IPS-20b (cell line): ENCODE data around the gene SPTBN1.

Experiments used
- H3K27ac ChIP-seq: one replicate; pipeline ENCODE4 v1.5.1; 2013; ENCODE audit warnings: low read length
- H3K27me3 ChIP-seq: 2 replicates; pipeline ENCODE4 v1.6.1; 2013; ENCODE audit warnings: mild to moderate bottlenecking, low read length, inconsistent platforms; ENCODE audit not compliant: insufficient read depth
- H3K36me3 ChIP-seq: 2 replicates; pipeline ENCODE4 v1.6.1; 2013; ENCODE audit warnings: low read depth, mild to moderate bottlenecking, inconsistent platforms, low read length, moderate library complexity; ENCODE audit not compliant: insufficient read depth
- H3K4me1 ChIP-seq: 2 replicates; pipeline ENCODE4 v1.6.1; 2013; ENCODE audit warnings: mild to moderate bottlenecking, control low read depth, inconsistent platforms, low read length, moderate library complexity; ENCODE audit not compliant: insufficient read depth
- H3K4me3 ChIP-seq: 2 replicates; pipeline ENCODE4 v1.5.1; 2013; ENCODE audit warnings: mild to moderate bottlenecking, low read length, inconsistent platforms
- H3K9ac ChIP-seq: 2 replicates; pipeline ENCODE4 v1.6.1; 2013; ENCODE audit warnings: low read depth, mild to moderate bottlenecking, inconsistent platforms, low read length, moderate library complexity
- H3K9me3 ChIP-seq: 2 replicates; pipeline ENCODE4 v1.6.1; 2013; ENCODE audit warnings: mild to moderate bottlenecking, low read depth, low read length, inconsistent platforms; ENCODE audit not compliant: insufficient read depth

The SPTBN1 gene

DNA sequence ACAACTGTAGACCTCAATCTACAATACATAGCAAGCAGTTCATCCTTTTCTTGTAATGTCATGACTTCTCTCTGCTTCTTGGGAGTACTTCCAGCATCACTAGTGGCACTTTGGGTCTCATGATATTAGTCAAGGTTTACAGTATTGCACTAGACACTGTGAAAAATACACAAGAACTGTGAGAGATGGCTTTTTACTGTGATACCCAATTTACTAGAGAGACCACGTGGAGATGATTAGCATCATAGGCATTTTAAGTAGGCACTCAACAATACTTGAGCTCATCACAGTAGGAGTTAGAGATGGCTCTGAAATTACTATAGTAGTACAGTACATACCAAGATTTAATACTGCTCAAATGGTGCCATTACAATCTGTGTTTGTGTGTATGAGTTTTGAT lies 154.6 kb downstream of the SPTBN1 start:
- Histone ChIP-seq H3K4me1 (peaks cover 14% of the 10 kb centered on the region), H3K9ac (no peak overlapping the region), H3K27me3 (no peaks in the 10 kb centered on the region), H3K4me3 (no peak overlapping the region), H3K9me3 (no peaks in the 10 kb centered on the region), H3K36me3 (peaks cover 41% of the 10 kb centered on the region), H3K27ac (no peak overlapping the region)

GRCh38 chr2:54611830-54612545 lies 155.9 kb downstream of the SPTBN1 start:
- H3K9me3 ChIP-seq, result no peaks in the 10 kb centered on the region
- H3K4me3 ChIP-seq, result no peak overlapping the region
- no peak overlapping the region for H3K9ac ChIP-seq
- H3K36me3 ChIP-seq, result peaks cover 54% of the 10 kb centered on the region
- no peaks in the 10 kb centered on the region for H3K27me3 ChIP-seq
- peaks cover 13% of the 10 kb centered on the region for H3K4me1 ChIP-seq
- H3K27ac ChIP-seq, result no peak overlapping the region

- Histone ChIP-seq H3K4me3 (no peak overlapping the region), H3K4me1 (peaks cover 13% of the 10 kb centered on the region), H3K27me3 (no peaks in the 10 kb centered on the region), H3K27ac (no peak overlapping the region), H3K9ac (no peak overlapping the region), H3K36me3 (peaks cover 68% of the 10 kb centered on the region), H3K9me3 (no peaks in the 10 kb centered on the region)
These were observed 157.3 kb downstream of the SPTBN1 start for GRCh38 chr2:54613386-54613785.

- Histone ChIP-seq H3K4me1 (peaks cover 13% of the 10 kb centered on the region), H3K27ac (no peak overlapping the region), H3K36me3 (peaks cover 73% of the 10 kb centered on the region), H3K9me3 (no peaks in the 10 kb centered on the region), H3K27me3 (no peaks in the 10 kb centered on the region), H3K4me3 (no peak overlapping the region), H3K9ac (no peak overlapping the region)
These were observed 157.7 kb downstream of the SPTBN1 start for GRCh38 chr2:54613794-54614257.

GRCh38 chr2:54614819-54615218 lies 158.7 kb downstream of the SPTBN1 start:
- H3K9ac ChIP-seq, result no peak overlapping the region
- H3K4me1 ChIP-seq, result peaks cover 13% of the 10 kb centered on the region
- peaks cover 82% of the 10 kb centered on the region for H3K36me3 ChIP-seq
- no peak overlapping the region for H3K4me3 ChIP-seq
- H3K27ac ChIP-seq, result no peak overlapping the region
- H3K9me3 ChIP-seq, result no peaks in the 10 kb centered on the region
- H3K27me3 ChIP-seq, result no peaks in the 10 kb centered on the region

- peaks cover 94% of the 10 kb centered on the region for H3K36me3 ChIP-seq
- H3K9me3 ChIP-seq, result no peaks in the 10 kb centered on the region
- peaks cover 6% of the 10 kb centered on the region; the same call in 1 of the 2 replicates for H3K4me1 ChIP-seq
- no peak overlapping the region for H3K27ac ChIP-seq
- no peaks in the 10 kb centered on the region for H3K27me3 ChIP-seq
- H3K4me3 ChIP-seq, result no peak overlapping the region
- H3K9ac ChIP-seq, result no peak overlapping the region
These were observed 159.9 kb downstream of the SPTBN1 start for GRCh38 chr2:54615832-54616534.

DNA sequence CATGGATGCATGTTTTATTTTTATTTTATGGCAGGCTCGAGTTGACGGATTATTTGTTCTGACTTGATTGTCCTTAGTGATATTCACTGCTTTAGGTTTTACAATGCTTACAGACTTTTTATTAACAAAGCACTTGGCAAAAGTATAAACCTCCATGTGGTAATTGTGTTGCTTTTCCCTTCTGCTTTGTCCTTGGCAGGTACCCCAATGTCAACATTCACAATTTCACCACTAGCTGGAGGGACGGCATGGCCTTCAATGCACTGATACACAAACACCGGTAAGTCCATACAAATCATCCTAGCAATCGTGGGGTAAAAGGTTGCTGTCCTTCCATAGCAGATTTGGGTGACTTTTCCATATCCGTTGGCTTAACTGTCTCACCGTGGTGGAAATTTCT lies 161.3 kb downstream of the SPTBN1 start:
- peaks cover 99% of the 10 kb centered on the region for H3K36me3 ChIP-seq
- H3K27me3 ChIP-seq, result no peaks in the 10 kb centered on the region
- peaks cover 5% of the 10 kb centered on the region; the same call in 1 of the 2 replicates for H3K4me1 ChIP-seq
- no peak overlapping the region for H3K27ac ChIP-seq
- H3K4me3 ChIP-seq, result no peak overlapping the region
- no peaks in the 10 kb centered on the region for H3K9me3 ChIP-seq
- no peak overlapping the region for H3K9ac ChIP-seq

DNA sequence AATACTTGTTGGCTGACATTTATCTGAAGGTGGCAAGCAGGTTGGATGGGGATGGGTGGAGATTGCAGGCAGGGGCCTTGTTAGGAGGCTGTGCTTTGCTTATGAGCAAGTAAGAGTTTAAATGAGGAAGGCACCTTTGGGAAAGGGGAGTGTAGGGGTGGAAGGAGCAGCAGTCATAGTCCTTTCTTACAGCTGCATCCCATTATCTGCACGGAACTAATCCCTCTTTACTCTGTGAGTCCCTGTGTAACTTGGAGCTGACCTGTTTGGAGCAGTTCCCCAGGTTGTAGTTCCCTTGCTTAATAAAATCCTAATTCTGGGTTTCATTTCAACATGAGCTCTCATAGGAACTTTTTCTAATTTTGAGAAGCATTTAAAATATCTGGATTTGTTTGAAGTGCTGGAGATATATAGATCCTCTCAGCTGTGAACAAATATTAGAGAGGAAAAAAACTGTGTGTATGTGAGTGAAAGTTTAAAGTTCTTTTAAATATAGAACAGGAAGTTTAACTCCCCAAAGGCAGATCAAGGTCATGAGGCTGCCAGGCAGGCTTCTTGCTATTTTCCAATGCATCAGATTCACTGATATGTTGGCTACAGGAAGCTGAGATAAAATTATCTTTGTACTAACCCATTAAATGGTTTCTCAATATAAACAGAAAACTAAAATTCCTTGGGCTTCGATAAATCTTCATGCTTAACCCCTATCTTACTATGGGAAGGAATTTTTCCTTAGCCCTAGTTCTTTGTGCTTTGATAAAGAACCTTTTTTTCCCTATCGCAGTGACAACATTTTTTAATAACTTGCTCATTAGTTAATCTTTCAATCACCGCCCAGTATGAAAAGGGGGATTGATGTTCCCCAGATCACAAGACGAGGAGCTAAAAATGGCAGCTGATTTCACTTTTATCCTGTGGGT lies 162.8 kb downstream of the SPTBN1 start:
- no peak overlapping the region for H3K27ac ChIP-seq
- H3K9ac ChIP-seq, result no peak overlapping the region
- H3K27me3 ChIP-seq, result no peaks in the 10 kb centered on the region
- peaks cover 99% of the 10 kb centered on the region for H3K36me3 ChIP-seq
- H3K4me1 ChIP-seq, result no peaks in the 10 kb centered on the region
- H3K9me3 ChIP-seq, result no peaks in the 10 kb centered on the region
- no peak overlapping the region for H3K4me3 ChIP-seq

GRCh38 chr2:54619660-54620231 lies 163.6 kb downstream of the SPTBN1 start:
- Histone ChIP-seq H3K27ac (no peak overlapping the region), H3K9ac (no peak overlapping the region), H3K9me3 (no peaks in the 10 kb centered on the region), H3K27me3 (no peaks in the 10 kb centered on the region), H3K4me3 (no peak overlapping the region), H3K36me3 (peaks cover 100% of the 10 kb centered on the region), H3K4me1 (no peaks in the 10 kb centered on the region)

GRCh38 chr2:54620948-54621347 lies 164.8 kb downstream of the SPTBN1 start:
- Histone ChIP-seq H3K27ac (no peak overlapping the region), H3K27me3 (no peaks in the 10 kb centered on the region), H3K9ac (no peak overlapping the region), H3K9me3 (no peaks in the 10 kb centered on the region), H3K4me1 (no peaks in the 10 kb centered on the region), H3K4me3 (no peak overlapping the region), H3K36me3 (peaks cover 99% of the 10 kb centered on the region)

- no peaks in the 10 kb centered on the region for H3K4me1 ChIP-seq
- no peak overlapping the region for H3K9ac ChIP-seq
- H3K36me3 ChIP-seq, result peaks cover 98% of the 10 kb centered on the region
- H3K9me3 ChIP-seq, result no peaks in the 10 kb centered on the region
- H3K27me3 ChIP-seq, result no peaks in the 10 kb centered on the region
- H3K4me3 ChIP-seq, result no peak overlapping the region
- no peak overlapping the region for H3K27ac ChIP-seq
These were observed 168.5 kb downstream of the SPTBN1 start for GRCh38 chr2:54624591-54625071.
